ENCODE data around the gene PPP1R13L. TPM values are rescaled to one million over a fixed set of nuclear protein-coding genes. Genes with fewer than 3 reads are reported as not detected.

PPP1R13L gene
- total and polyA plus RNA-seq, 2 of the 8 experiments (the other 6 are each of a cell fraction or from before 2014, with no cell fraction given), result 9.1 to 15.3 TPM

DNA sequence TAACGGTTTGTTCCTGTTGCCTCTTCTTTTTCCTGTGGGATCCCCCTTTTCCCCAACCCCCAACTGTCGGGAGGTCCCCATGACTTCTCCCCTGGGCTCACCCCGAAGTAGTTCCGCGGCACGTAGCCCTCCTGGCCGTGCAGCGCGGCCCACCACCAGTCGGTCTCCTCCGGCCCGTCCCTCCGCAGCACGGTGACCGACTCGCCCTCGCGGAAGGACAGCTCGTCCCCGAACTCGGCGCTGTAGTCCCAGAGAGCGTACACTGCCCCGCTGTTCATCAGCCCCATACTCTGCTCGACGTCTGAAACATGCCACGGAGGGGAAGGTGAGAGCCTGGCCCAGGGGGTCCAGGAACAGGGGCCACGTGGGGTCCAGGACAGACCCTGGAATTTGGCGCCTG, 22.4 kb downstream of the PPP1R13L start:
- Histone ChIP-seq H3K9me3 (ENCODE audit: insufficient read depth in 2 of 2, low read depth in 1 of 2, low read length in 1 of 2) (no peaks in the 10 kb centered on the region), H3K27me3 (replicated peaks in 1 of 4; ENCODE audit: control insufficient read depth in 3 of 4, extremely low read depth in 1 of 4, insufficient read depth in 3 of 4, low read length in 3 of 4) (peaks cover 6 to 18% (median 16%) of the 10 kb centered on the region in 4 experiments), H2BK20ac (ENCODE audit: low read length) (no peak overlapping the region), H3K23ac (ENCODE audit: insufficient read length) (no peak overlapping the region), H2AFZ (ENCODE audit: low read length) (no peak overlapping the region), H3K18ac (ENCODE audit: extremely low read depth, low read length) (no peak overlapping the region), H3K9ac (replicated peaks in 1 of 4; ENCODE audit: extremely low read depth in 1 of 4, low read depth in 3 of 4, low read length in 3 of 4) (no peak overlapping the region), H4K8ac (ENCODE audit: extremely low read depth, insufficient read depth, low read length) (peak overlapping the region; percentile 68; the same call in 1 of the 2 replicates), H2BK15ac (ENCODE audit: low read length) (0 out of 2 replicates have a peak overlapping the region, but pooled peaks have one; percentile 61), H3K4me2 (ENCODE audit: insufficient read depth in 1 of 2, low read depth in 2 of 2, low read length in 2 of 2) (no peak overlapping the region), H3K4ac (replicated peaks; ENCODE audit: insufficient read length, low read depth, low read length) (no peak overlapping the region), H3K79me1 (ENCODE audit: low read depth, low read length) (no peaks in the 10 kb centered on the region), H4K20me1 (replicated peaks in 1 of 2; ENCODE audit: control insufficient read depth in 1 of 2, insufficient read depth in 2 of 2, low read length in 2 of 2) (peaks cover 0 to 4% of the 10 kb centered on the region in 2 experiments), H2BK12ac (ENCODE audit: low read depth, low read length) (no peak overlapping the region), H2BK120ac (replicated peaks; ENCODE audit: low read depth, low read length) (no peak overlapping the region), H4K5ac (ENCODE audit: insufficient read length, low read depth, low read length) (no peak overlapping the region), H3K14ac (ENCODE audit: insufficient read length) (no peak overlapping the region), H4K91ac (replicated peaks; ENCODE audit: insufficient read length, low read length) (no peak overlapping the region), H3K23me2 (ENCODE audit: low read depth, low read length) (peaks cover 6% of the 10 kb centered on the region; the same call in 1 of the 2 replicates), H3K4me1 (replicated peaks in 1 of 4; ENCODE audit: control insufficient read depth in 3 of 4, insufficient read depth in 4 of 4, low read length in 3 of 4) (peaks cover 0 to 7% (median 4%) of the 10 kb centered on the region in 4 experiments; a peak in 5 of 7 replicates), H3K56ac (replicated peaks; ENCODE audit: insufficient read length, low read depth, low read length) (no peak overlapping the region), H3K4me3 (ENCODE audit: extremely low read depth in 1 of 4, insufficient read depth in 2 of 4, low read depth in 3 of 4, low read length in 4 of 4) (no peak overlapping the region), H2BK5ac (ENCODE audit: low read depth, low read length) (no peak overlapping the region), H3K79me2 (ENCODE audit: control insufficient read depth in 1 of 2, insufficient read depth in 2 of 2, low read length in 2 of 2) (no peaks in the 10 kb centered on the region), H2AK5ac (ENCODE audit: low read depth, low read length) (no peak overlapping the region), H3K36me3 (ENCODE audit: control insufficient read depth in 2 of 4, insufficient read depth in 4 of 4, low read length in 3 of 4) (no peaks in the 10 kb centered on the region), H3K27ac (ENCODE audit: low read depth, low read length) (no peak overlapping the region)
- no peak for TF ChIP-seq TAF1 (IDR thresholded peaks at IDR 0.05; ENCODE audit: low read depth, low read length)
- no peak for TF ChIP-seq CHD2 (IDR thresholded peaks at IDR 0.05; ENCODE audit: low read length)
- TF ChIP-seq RFX5 (IDR thresholded peaks at IDR 0.05; ENCODE audit: borderline replicate concordance, low read depth, low read length), result no peak
- TF ChIP-seq FOSL1 (IDR thresholded peaks at IDR 0.05; ENCODE audit: insufficient read depth, low read depth, low read length), result no peak
- no peak for TF ChIP-seq CEBPB (IDR thresholded peaks at IDR 0.05; ENCODE audit: low read depth, low read length)
- no peak for TF ChIP-seq KDM5A (IDR thresholded peaks at IDR 0.05; ENCODE audit: low read length)
- TF ChIP-seq ATF2 (IDR thresholded peaks at IDR 0.05; ENCODE audit: low read length), result no peak
- TF ChIP-seq BRCA1 (IDR thresholded peaks at IDR 0.05; ENCODE audit: low read depth, low read length), result no peak
- TF ChIP-seq EGR1 (IDR thresholded peaks at IDR 0.05; ENCODE audit: borderline replicate concordance, low read depth, low read length), result no peak
- no peak for TF ChIP-seq HDAC6 (IDR thresholded peaks at IDR 0.05; ENCODE audit: low read depth, low read length)
- FAIRE-seq (no peak), DNase-seq (ENCODE audit: low read depth in 1 of 2, low spot score in 2 of 2) (no peak)
- WGBS, 2 experiments (ENCODE audit: extremely low coverage in 1 of 2, insufficient coverage in 1 of 2, insufficient read length in 1 of 2, insufficient replicate concordance in 2 of 2, low coverage in 1 of 2, low lambda C conversion rate in 2 of 2, missing lambda C conversion rate in 1 of 2), result 93% methylated on average over 27 of the region's 29 CpGs; no CpG with 5 or more reads in 1 of the 2 experiments
- POLR2A ChIA-PET (ENCODE audit: partially characterized antibody), result interaction anchor here (1.0 to 5.7 kb wide), 5 partner anchors 9 to 202 kb away, joined by 3 to 27 read pairs (median 3); partner anchors contain the start of gene ERCC2
- CTCF ChIA-PET (ENCODE audit: partially characterized antibody), result interaction anchor here (0.5 to 5.4 kb wide), 6 partner anchors 9 to 190 kb away, joined by 3 to 32 read pairs (median 4); partner anchors contain the start of gene PPP1R13L
